Chondrocyte (in vitro differentiated cells): Measurements from ENCODE around the gene ZBTB22. TPM values are rescaled to one million over a fixed set of nuclear protein-coding genes. Genes with fewer than 3 reads are reported as not detected.

Source experiments
- DNase-seq: peaks from one replicate; pipeline ENCODE4 v3.0.0; 2021; ENCODE audit warnings: mixed read lengths, low spot score
- H3K27ac Mint-ChIP-seq: one replicate; pipeline ENCODE4 v1.8.0; 2021; ENCODE audit warnings: mild to moderate bottlenecking, moderate library complexity, mixed read lengths; ENCODE audit not compliant: unreplicated experiment
- H3K27me3 Mint-ChIP-seq: 2 replicates; pipeline ENCODE4 v1.8.0; 2021; ENCODE audit warnings: low read depth, mixed read lengths
- H3K36me3 Mint-ChIP-seq: 2 replicates; pipeline ENCODE4 v1.8.0; 2021; ENCODE audit warnings: low read depth, mixed read lengths
- H3K4me1 Mint-ChIP-seq: 2 replicates; pipeline ENCODE4 v1.8.0; 2021; ENCODE audit warnings: low read depth, mild to moderate bottlenecking, mixed read lengths
- H3K4me3 Mint-ChIP-seq: one replicate; pipeline ENCODE4 v1.8.0; 2021; ENCODE audit warnings: mild to moderate bottlenecking, moderate library complexity, mixed read lengths; ENCODE audit not compliant: unreplicated experiment
- H3K9me3 Mint-ChIP-seq: 2 replicates; pipeline ENCODE4 v1.8.0; 2021; ENCODE audit warnings: low read depth, mixed read lengths
- CTCF ChIP-seq: fragments of 200-600 bp; sonication (generic); IDR thresholded peaks from 2 replicates; pipeline ENCODE4 v1.5.0; 2021; ENCODE audit warnings: antibody characterized with exemption, mild to moderate bottlenecking, moderate library complexity
- total RNA-seq: library from RNA; stranded (reverse); gene quantifications from 3 replicates; pipeline ENCODE4 v1.2.1, GENCODE V29; 2021

ZBTB22 gene
- total RNA-seq, 1 donor from 2014 or later: 22.1 TPM

- Mint-ChIP-seq H3K27ac (no peak overlapping the region), H3K9me3 (no peaks in the 10 kb centered on the region), H3K36me3 (peaks cover 14% of the 10 kb centered on the region)
Measured at GRCh38 chr6:33280539-33280938, 37.0 kb downstream of the ZBTB22 start.

GRCh38 chr6:33279971-33280511 is 37.5 kb downstream of the ZBTB22 start:
- Mint-ChIP-seq H3K9me3 (no peaks in the 10 kb centered on the region), H3K36me3 (peaks cover 15% of the 10 kb centered on the region), H3K27me3 (no peaks in the 10 kb centered on the region), H3K4me3 (no peak overlapping the region), H3K4me1 (peaks cover 25% of the 10 kb centered on the region), H3K27ac (peak overlapping the region; percentile 32)
- DNase-seq: peak; percentile 68
- peak; percentile 70 for TF ChIP-seq CTCF

More at GRCh38 chr6:33280539-33280938, 37.0 kb downstream of the ZBTB22 start:
- Mint-ChIP-seq H3K27me3 (no peaks in the 10 kb centered on the region), H3K4me3 (no peak overlapping the region), H3K4me1 (peaks cover 20% of the 10 kb centered on the region)
- TF ChIP-seq CTCF: no peak
- peak; percentile 75 for DNase-seq

- Mint-ChIP-seq H3K4me3 (no peak overlapping the region), H3K27ac (no peak overlapping the region), H3K36me3 (peaks cover 19% of the 10 kb centered on the region), H3K4me1 (peaks cover 33% of the 10 kb centered on the region), H3K9me3 (no peaks in the 10 kb centered on the region), H3K27me3 (no peaks in the 10 kb centered on the region)
- TF ChIP-seq CTCF: no peak
- peak; percentile 89 for DNase-seq
Measured at GRCh38 chr6:33279257-33279695, 38.3 kb downstream of the ZBTB22 start.

- Mint-ChIP-seq H3K9me3 (no peaks in the 10 kb centered on the region), H3K27me3 (no peaks in the 10 kb centered on the region), H3K4me1 (peaks cover 38% of the 10 kb centered on the region), H3K36me3 (peaks cover 19% of the 10 kb centered on the region), H3K4me3 (no peak overlapping the region), H3K27ac (no peak overlapping the region)
- no peak for DNase-seq
- TF ChIP-seq CTCF: no peak
Measured at GRCh38 chr6:33278810-33279209, 38.7 kb downstream of the ZBTB22 start.

- DNase-seq: no peak
- H3K4me3 Mint-ChIP-seq: no peak overlapping the region
- no peaks in the 10 kb centered on the region for H3K9me3 Mint-ChIP-seq
- H3K36me3 Mint-ChIP-seq: peaks cover 20% of the 10 kb centered on the region
- H3K27me3 Mint-ChIP-seq: no peaks in the 10 kb centered on the region
- no peak for TF ChIP-seq CTCF
- H3K27ac Mint-ChIP-seq: no peak overlapping the region
- peaks cover 42% of the 10 kb centered on the region for H3K4me1 Mint-ChIP-seq
Measured at GRCh38 chr6:33278392-33278741, 39.2 kb downstream of the ZBTB22 start.
